ENCODE data around the gene SEZ6. TPM values are rescaled to one million over a fixed set of nuclear protein-coding genes. Genes with fewer than 3 reads are reported as not detected.

SEZ6 gene
- total RNA-seq, 1 donor from 2014 or later: not detected

Other genes starting within 250 kb of the SEZ6 start
- 27.5 and 28.1 TPM in 2 replicates for gene FAM222B, start 163.2 kb downstream of the SEZ6 start, total RNA-seq
- gene ERAL1, start 151.0 kb downstream of the SEZ6 start, total RNA-seq: 60.4 and 61.5 TPM in 2 replicates
- gene FLOT2, start 108.3 kb downstream of the SEZ6 start, total RNA-seq: 92.2 and 98.8 TPM in 2 replicates
- gene DHRS13, start 103.0 kb downstream of the SEZ6 start, total RNA-seq: 34.6 and 34.9 TPM in 2 replicates
- gene PHF12, start 54.5 kb downstream of the SEZ6 start, total RNA-seq: 58.4 and 64.9 TPM in 2 replicates
- 1.8 and 2.1 TPM in 2 replicates for gene PIPOX, start 37.1 kb upstream of the SEZ6 start, total RNA-seq
- 38.2 and 40.5 TPM in 2 replicates for gene MYO18A, start 174.4 kb upstream of the SEZ6 start, total RNA-seq
- not detected in 2 replicates for gene CRYBA1, start 240.8 kb upstream of the SEZ6 start, total RNA-seq